Liver (tissue), 9 donors: ENCODE results near the gene PRELID1. TPM values are rescaled to one million over a fixed set of nuclear protein-coding genes. Genes with fewer than 3 reads are reported as not detected.

ENCODE experiments used
- DNase-seq: peaks from one replicate; pipeline ENCODE4 v3.0.0-alpha.2; 2017; ENCODE audit warnings: low spot score
- H3K27ac ChIP-seq, 2 donors: one replicate each; pipeline ENCODE4 v1.7.0; 2013; ENCODE audit warnings: inconsistent platforms in 2 of 2, low read length in 2 of 2, control low read depth in 1 of 2, low read depth in 1 of 2, mild to moderate bottlenecking in 1 of 2
- H3K27me3 ChIP-seq, 4 donors: one replicate each; pipeline versions ENCODE4 v1.6.1 to v1.7.0; 2013; ENCODE audit warnings: low read length in 3 of 4, inconsistent platforms in 1 of 4, mild to moderate bottlenecking in 1 of 4, moderate library complexity in 1 of 4; ENCODE audit not compliant: control insufficient read depth in 4 of 4, insufficient read depth in 4 of 4
- H3K36me3 ChIP-seq, 4 donors: one replicate each; pipeline versions ENCODE4 v1.6.1 to v1.7.0; 2013; ENCODE audit warnings: low read length in 3 of 4, mild to moderate bottlenecking in 3 of 4, low read depth in 1 of 4, moderate library complexity in 1 of 4; ENCODE audit not compliant: control insufficient read depth in 4 of 4, insufficient read depth in 3 of 4
- H3K4me1 ChIP-seq, 4 donors: one replicate each; pipeline versions ENCODE4 v1.6.1 to v1.7.0; 2013; ENCODE audit warnings: low read length in 3 of 4, mild to moderate bottlenecking in 3 of 4, moderate library complexity in 1 of 4; ENCODE audit not compliant: control insufficient read depth in 4 of 4, insufficient read depth in 4 of 4
- H3K4me3 ChIP-seq, 3 donors: one replicate each; pipeline versions ENCODE4 v1.6.1 to v1.7.0; 2013; ENCODE audit warnings: low read length in 3 of 3, control low read depth in 1 of 3, low read depth in 1 of 3, mild to moderate bottlenecking in 1 of 3
- H3K9ac ChIP-seq, 2 donors: one replicate each; pipeline ENCODE4 v1.7.0; 2013; ENCODE audit warnings: low read length in 2 of 2, mild to moderate bottlenecking in 2 of 2, moderate library complexity in 2 of 2, control low read depth in 1 of 2, low read depth in 1 of 2
- H3K9me3 ChIP-seq, 4 donors: one replicate each; pipeline versions ENCODE4 v1.6.1 to v1.7.0; 2013; ENCODE audit warnings: low read length in 3 of 4; ENCODE audit not compliant: control insufficient read depth in 4 of 4
- EGR1 ChIP-seq, 2 donors: IDR thresholded peaks; 2 replicates each; pipeline ENCODE4 v1.6.1; 2016 to 2018; ENCODE audit warnings: antibody characterized with exemption in 2 of 2, low read depth in 2 of 2
- FOXA1 ChIP-seq: IDR thresholded peaks from 2 replicates; pipeline ENCODE4 v1.6.1; 2016; ENCODE audit warnings: antibody characterized with exemption
- FOXA2 ChIP-seq: IDR thresholded peaks from 2 replicates; pipeline ENCODE4 v1.6.1; 2016; ENCODE audit warnings: antibody characterized with exemption
- GABPA ChIP-seq, 2 donors: IDR thresholded peaks in 1 of 2; conservative IDR thresholded peaks in 1 of 2; 2 replicates each; pipeline ENCODE4 v1.6.1; 2016; ENCODE audit warnings: antibody characterized with exemption in 2 of 2, mild to moderate bottlenecking in 1 of 2, moderate library complexity in 1 of 2
- HNF4A ChIP-seq, 2 donors: conservative IDR thresholded peaks; 2 replicates each; pipeline ENCODE4 v1.6.1; 2016; ENCODE audit warnings: antibody characterized with exemption in 2 of 2, mild to moderate bottlenecking in 2 of 2
- HNF4G ChIP-seq: IDR thresholded peaks from 2 replicates; pipeline ENCODE4 v1.6.1; 2016; ENCODE audit warnings: antibody characterized with exemption
- JUND ChIP-seq, 2 donors: IDR thresholded peaks; 2 replicates each; pipeline ENCODE4 v1.6.1; 2016; ENCODE audit warnings: antibody characterized with exemption in 2 of 2
- NR2F2 ChIP-seq: IDR thresholded peaks from 2 replicates; pipeline ENCODE4 v1.6.1; 2016; ENCODE audit warnings: antibody characterized with exemption
- RAD21 ChIP-seq, 2 donors: IDR thresholded peaks; 2 replicates each; pipeline ENCODE4 v1.6.1; 2016; ENCODE audit warnings: antibody characterized with exemption in 2 of 2, mild to moderate bottlenecking in 2 of 2
- RXRA ChIP-seq, 2 donors: IDR thresholded peaks; 2 replicates each; pipeline ENCODE4 v1.6.1; 2017 to 2018; ENCODE audit warnings: antibody characterized with exemption in 2 of 2, mild to moderate bottlenecking in 1 of 2
- SP1 ChIP-seq: IDR thresholded peaks from 2 replicates; pipeline ENCODE4 v1.6.1; 2018; ENCODE audit warnings: antibody characterized with exemption, mild to moderate bottlenecking
- TAF1 ChIP-seq: conservative IDR thresholded peaks from 2 replicates; pipeline ENCODE4 v1.6.1; 2016; ENCODE audit warnings: antibody characterized with exemption, mild to moderate bottlenecking
- YY1 ChIP-seq: IDR thresholded peaks from 2 replicates; pipeline ENCODE4 v1.6.1; 2016; ENCODE audit warnings: antibody characterized with exemption, mild to moderate bottlenecking
- WGBS: extraction: QIAGEN DNeasy Blood & Tissue Kit; methylation state at CpG from one replicate; pipeline ENCODE4 v1.1.7; 2013; 5-methylcytosine and 5-hydroxymethylcytosine counted together
- polyA plus RNA-seq, 2 donors: library from polyadenylated mRNA; stranded (reverse) in 1 of 2; unstranded in 1 of 2; fragments of 200-250 nt in 1 of 2; fragments of >200 nt in 1 of 2; fragmentation: Nextera tagmentation in 1 of 2; extraction: Ambion mirVana in 1 of 2; gene quantifications; one replicate each; pipeline versions ENCODE4 v1.2.1 to v1.2.3, GENCODE V29; 2013 to 2015
- total RNA-seq, 2 donors: library from RNA; depleted of rRNA; stranded (reverse); fragments of >200 nt; gene quantifications; one replicate each; pipeline ENCODE4 v1.2.3, GENCODE V29; 2014
- TF ChIP-seq, protein P1 (sequence below): IDR thresholded peaks from 2 replicates; pipeline ENCODE4 v1.6.1; 2016; ENCODE audit warnings: antibody characterized with exemption
- TF ChIP-seq, protein P2 (sequence below): IDR thresholded peaks from 2 replicates; pipeline ENCODE4 v1.6.1; 2016; ENCODE audit warnings: antibody characterized with exemption
- TF ChIP-seq, protein P3 (sequence below): fragments of 150-350 bp; IDR thresholded peaks from 2 replicates; pipeline ENCODE4 v1.5.1; 2017; ENCODE audit warnings: improper control_type of control experiment, low read depth, low read length; ENCODE audit not compliant: missing input control
- TF ChIP-seq, protein P4 (sequence below): IDR thresholded peaks from 2 replicates; pipeline ENCODE4 v1.6.1; 2016; ENCODE audit warnings: antibody characterized with exemption, mild to moderate bottlenecking
- TF ChIP-seq, protein P5 (sequence below): IDR thresholded peaks from 2 replicates; pipeline ENCODE4 v1.6.1; 2016; ENCODE audit warnings: antibody characterized with exemption
- donor health status: healthy.
- donor health status: healthy.
- donor health status: healthy.
- donor health status: healthy.
- donor health status: healthy.

Gene PRELID1
- total and polyA plus RNA-seq, 4 donors: 47.9 to 200 (median 85.3) TPM

DNA sequence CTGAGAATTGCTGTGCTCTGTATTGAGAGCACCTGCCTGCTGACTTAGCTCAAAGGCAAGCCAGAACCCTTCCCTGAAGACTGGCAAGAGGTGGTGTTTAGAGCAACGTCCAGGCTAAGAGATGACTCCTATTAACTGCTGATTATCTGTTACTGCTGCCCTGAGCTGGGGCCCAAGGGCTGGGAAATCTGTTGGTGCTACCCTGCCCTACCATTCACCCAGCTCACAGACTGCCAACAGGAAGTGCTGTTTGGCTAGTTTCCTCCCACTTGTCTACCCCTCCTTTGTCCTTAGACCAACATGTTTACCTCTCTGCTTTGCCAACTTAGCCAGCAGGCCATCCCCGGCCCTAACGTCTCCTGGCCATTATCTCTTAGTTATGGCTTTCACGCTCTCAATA, 7.0 kb upstream of the PRELID1 start:
- DNase-seq: no peak
- WGBS: 59% methylated on average over 4 of the region's 4 CpGs
- Histone ChIP-seq H3K36me3 (peaks cover 7 to 45% (median 41%) of the 10 kb centered on the region in 4 donors), H3K27ac (peak overlapping the region in 1 of 2 donors; percentile 3), H3K4me1 (peaks cover 4 to 12% (median 9%) of the 10 kb centered on the region in 4 donors), H3K9ac (no peak overlapping the region), H3K9me3 (no peaks in the 10 kb centered on the region), H3K4me3 (no peak overlapping the region), H3K27me3 (no peaks in the 10 kb centered on the region)
- TF ChIP-seq RAD21 (IDR thresholded peaks at IDR 0.05): no peak
- no peak for TF ChIP-seq FOXA1
- no peak for TF ChIP-seq JUND (IDR thresholded peaks at IDR 0.05)
- no peak for TF ChIP-seq SP1
- no peak for TF ChIP-seq HNF4G

DNA sequence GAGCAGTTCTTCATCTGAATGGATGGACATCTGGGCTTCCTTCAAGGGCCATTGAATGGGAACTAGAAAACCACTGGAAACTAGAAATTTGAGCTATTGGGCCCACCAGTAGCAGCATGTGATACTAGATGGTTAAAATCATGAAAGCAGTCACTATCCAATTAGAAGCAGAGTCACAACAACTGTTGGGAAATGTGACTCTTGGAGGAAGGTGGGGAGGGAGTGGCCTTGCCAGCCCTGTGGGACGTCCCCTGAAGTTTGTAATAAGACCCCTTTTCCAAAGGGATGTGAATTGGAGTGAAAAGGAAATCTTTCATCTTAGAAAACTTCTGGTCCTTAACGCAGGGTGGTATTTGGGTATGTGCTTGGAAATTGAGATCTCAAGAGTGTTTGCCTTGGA, 5.7 kb upstream of the PRELID1 start:
- H3K27me3 ChIP-seq: no peaks in the 10 kb centered on the region
- no peak for DNase-seq
- peaks cover 9 to 25% (median 18%) of the 10 kb centered on the region in 4 donors for H3K4me1 ChIP-seq
- no peak overlapping the region for H3K27ac ChIP-seq
- H3K9ac ChIP-seq: no peak overlapping the region
- 94% methylated on average over 2 of the region's 2 CpGs for WGBS
- H3K9me3 ChIP-seq: no peaks in the 10 kb centered on the region
- H3K36me3 ChIP-seq: peaks cover 7 to 32% (median 28%) of the 10 kb centered on the region in 4 donors
- H3K4me3 ChIP-seq: no peak overlapping the region
- TF ChIP-seq, protein P1, sequence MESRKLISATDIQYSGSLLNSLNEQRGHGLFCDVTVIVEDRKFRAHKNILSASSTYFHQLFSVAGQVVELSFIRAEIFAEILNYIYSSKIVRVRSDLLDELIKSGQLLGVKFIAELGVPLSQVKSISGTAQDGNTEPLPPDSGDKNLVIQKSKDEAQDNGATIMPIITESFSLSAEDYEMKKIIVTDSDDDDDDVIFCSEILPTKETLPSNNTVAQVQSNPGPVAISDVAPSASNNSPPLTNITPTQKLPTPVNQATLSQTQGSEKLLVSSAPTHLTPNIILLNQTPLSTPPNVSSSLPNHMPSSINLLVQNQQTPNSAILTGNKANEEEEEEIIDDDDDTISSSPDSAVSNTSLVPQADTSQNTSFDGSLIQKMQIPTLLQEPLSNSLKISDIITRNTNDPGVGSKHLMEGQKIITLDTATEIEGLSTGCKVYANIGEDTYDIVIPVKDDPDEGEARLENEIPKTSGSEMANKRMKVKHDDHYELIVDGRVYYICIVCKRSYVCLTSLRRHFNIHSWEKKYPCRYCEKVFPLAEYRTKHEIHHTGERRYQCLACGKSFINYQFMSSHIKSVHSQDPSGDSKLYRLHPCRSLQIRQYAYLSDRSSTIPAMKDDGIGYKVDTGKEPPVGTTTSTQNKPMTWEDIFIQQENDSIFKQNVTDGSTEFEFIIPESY: no peak
- TF ChIP-seq HNF4A (conservative IDR thresholded peaks at IDR 0.05) (no peak), TAF1 (no peak), GABPA (IDR thresholded peaks at IDR 0.05 in 1 of 2, conservative IDR thresholded peaks at IDR 0.05 in 1 of 2) (no peak), HNF4G (no peak), RXRA (IDR thresholded peaks at IDR 0.05) (no peak), EGR1 (IDR thresholded peaks at IDR 0.05; ENCODE audit: low read depth in 2 of 2) (no peak), FOXA1 (no peak), SP1 (no peak), NR2F2 (no peak), RAD21 (IDR thresholded peaks at IDR 0.05) (no peak), YY1 (no peak), FOXA2 (no peak), JUND (IDR thresholded peaks at IDR 0.05) (no peak)
- TF ChIP-seq, protein P2, sequence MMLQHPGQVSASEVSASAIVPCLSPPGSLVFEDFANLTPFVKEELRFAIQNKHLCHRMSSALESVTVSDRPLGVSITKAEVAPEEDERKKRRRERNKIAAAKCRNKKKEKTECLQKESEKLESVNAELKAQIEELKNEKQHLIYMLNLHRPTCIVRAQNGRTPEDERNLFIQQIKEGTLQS: no peak
- TF ChIP-seq, protein P3, sequence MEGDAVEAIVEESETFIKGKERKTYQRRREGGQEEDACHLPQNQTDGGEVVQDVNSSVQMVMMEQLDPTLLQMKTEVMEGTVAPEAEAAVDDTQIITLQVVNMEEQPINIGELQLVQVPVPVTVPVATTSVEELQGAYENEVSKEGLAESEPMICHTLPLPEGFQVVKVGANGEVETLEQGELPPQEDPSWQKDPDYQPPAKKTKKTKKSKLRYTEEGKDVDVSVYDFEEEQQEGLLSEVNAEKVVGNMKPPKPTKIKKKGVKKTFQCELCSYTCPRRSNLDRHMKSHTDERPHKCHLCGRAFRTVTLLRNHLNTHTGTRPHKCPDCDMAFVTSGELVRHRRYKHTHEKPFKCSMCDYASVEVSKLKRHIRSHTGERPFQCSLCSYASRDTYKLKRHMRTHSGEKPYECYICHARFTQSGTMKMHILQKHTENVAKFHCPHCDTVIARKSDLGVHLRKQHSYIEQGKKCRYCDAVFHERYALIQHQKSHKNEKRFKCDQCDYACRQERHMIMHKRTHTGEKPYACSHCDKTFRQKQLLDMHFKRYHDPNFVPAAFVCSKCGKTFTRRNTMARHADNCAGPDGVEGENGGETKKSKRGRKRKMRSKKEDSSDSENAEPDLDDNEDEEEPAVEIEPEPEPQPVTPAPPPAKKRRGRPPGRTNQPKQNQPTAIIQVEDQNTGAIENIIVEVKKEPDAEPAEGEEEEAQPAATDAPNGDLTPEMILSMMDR: no peak
- TF ChIP-seq, protein P4, sequence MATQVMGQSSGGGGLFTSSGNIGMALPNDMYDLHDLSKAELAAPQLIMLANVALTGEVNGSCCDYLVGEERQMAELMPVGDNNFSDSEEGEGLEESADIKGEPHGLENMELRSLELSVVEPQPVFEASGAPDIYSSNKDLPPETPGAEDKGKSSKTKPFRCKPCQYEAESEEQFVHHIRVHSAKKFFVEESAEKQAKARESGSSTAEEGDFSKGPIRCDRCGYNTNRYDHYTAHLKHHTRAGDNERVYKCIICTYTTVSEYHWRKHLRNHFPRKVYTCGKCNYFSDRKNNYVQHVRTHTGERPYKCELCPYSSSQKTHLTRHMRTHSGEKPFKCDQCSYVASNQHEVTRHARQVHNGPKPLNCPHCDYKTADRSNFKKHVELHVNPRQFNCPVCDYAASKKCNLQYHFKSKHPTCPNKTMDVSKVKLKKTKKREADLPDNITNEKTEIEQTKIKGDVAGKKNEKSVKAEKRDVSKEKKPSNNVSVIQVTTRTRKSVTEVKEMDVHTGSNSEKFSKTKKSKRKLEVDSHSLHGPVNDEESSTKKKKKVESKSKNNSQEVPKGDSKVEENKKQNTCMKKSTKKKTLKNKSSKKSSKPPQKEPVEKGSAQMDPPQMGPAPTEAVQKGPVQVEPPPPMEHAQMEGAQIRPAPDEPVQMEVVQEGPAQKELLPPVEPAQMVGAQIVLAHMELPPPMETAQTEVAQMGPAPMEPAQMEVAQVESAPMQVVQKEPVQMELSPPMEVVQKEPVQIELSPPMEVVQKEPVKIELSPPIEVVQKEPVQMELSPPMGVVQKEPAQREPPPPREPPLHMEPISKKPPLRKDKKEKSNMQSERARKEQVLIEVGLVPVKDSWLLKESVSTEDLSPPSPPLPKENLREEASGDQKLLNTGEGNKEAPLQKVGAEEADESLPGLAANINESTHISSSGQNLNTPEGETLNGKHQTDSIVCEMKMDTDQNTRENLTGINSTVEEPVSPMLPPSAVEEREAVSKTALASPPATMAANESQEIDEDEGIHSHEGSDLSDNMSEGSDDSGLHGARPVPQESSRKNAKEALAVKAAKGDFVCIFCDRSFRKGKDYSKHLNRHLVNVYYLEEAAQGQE: no peak
- TF ChIP-seq, protein P5, sequence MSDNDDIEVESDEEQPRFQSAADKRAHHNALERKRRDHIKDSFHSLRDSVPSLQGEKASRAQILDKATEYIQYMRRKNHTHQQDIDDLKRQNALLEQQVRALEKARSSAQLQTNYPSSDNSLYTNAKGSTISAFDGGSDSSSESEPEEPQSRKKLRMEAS: no peak
